ENCODE measurements around the gene LHPP.

DNA sequence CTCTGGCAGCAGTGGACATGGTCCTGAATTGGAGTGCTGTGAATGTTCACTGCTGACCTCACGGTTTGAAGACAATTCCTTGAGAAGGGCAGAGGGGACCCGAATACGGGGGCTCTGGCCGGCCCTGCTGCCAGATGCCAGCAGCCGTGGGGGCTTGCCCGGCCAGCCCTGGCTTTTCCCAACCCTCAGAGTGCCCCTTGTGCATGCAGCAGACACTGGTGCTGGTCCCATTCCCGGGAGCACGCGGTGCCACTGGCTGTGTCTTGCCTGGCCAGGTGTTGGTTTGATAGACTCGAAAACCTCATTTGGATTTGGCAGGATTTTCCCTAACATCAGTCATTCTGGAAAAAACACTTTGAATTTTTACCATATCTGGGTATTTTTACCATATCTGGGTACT lies 49.1 kb downstream of the LHPP start:
- TF ChIP-seq, protein P1, sequence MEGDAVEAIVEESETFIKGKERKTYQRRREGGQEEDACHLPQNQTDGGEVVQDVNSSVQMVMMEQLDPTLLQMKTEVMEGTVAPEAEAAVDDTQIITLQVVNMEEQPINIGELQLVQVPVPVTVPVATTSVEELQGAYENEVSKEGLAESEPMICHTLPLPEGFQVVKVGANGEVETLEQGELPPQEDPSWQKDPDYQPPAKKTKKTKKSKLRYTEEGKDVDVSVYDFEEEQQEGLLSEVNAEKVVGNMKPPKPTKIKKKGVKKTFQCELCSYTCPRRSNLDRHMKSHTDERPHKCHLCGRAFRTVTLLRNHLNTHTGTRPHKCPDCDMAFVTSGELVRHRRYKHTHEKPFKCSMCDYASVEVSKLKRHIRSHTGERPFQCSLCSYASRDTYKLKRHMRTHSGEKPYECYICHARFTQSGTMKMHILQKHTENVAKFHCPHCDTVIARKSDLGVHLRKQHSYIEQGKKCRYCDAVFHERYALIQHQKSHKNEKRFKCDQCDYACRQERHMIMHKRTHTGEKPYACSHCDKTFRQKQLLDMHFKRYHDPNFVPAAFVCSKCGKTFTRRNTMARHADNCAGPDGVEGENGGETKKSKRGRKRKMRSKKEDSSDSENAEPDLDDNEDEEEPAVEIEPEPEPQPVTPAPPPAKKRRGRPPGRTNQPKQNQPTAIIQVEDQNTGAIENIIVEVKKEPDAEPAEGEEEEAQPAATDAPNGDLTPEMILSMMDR (IDR thresholded peaks at IDR 0.05): no peak
- TF ChIP-seq POLR2A (IDR thresholded peaks at IDR 0.05): no peak
